PC-3 (cell line): ENCODE measurements around the gene GMDS.

Experiments used
- EZH2 ChIP-seq: fragments of 300-600 bp; sonication (generic); IDR thresholded peaks from one replicate; pipeline ENCODE4 v1.6.1; 2017; ENCODE audit warnings: antibody characterized with exemption, mild to moderate bottlenecking, low read length; ENCODE audit not compliant: unreplicated experiment
- EZH2phosphoT487 ChIP-seq: fragments of 300-600 bp; sonication (generic); IDR thresholded peaks from 2 replicates; pipeline ENCODE4 v1.6.1; 2018; ENCODE audit warnings: mild to moderate bottlenecking, antibody characterized with exemption, low read length, borderline replicate concordance
- TF ChIP-seq, protein P1 (sequence below): fragments of 300-600 bp; sonication (generic); conservative IDR thresholded peaks from 2 replicates; pipeline ENCODE4 v1.5.1; 2017; ENCODE audit warnings: antibody characterized with exemption, low read depth, mild to moderate bottlenecking, low read length

DNA sequence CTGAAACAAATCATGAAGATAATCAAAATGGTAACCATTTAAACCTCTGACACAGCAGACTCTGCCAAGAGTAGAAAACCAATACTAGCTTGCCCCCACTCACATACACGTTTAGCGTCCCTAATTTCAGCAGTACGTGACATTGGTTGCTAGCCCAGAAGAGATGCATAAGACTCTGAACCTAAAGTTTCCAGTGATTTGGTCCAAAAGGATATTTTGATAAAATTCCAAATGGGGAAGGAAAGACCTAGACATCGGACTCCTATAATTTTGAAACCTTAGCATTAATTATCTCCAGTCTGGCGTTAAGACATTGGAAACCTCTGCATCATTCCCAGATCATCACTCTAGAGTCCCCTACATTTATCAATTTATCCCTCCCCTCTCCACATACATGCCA, 98.1 kb downstream of the GMDS start:
- TF ChIP-seq, protein P1, sequence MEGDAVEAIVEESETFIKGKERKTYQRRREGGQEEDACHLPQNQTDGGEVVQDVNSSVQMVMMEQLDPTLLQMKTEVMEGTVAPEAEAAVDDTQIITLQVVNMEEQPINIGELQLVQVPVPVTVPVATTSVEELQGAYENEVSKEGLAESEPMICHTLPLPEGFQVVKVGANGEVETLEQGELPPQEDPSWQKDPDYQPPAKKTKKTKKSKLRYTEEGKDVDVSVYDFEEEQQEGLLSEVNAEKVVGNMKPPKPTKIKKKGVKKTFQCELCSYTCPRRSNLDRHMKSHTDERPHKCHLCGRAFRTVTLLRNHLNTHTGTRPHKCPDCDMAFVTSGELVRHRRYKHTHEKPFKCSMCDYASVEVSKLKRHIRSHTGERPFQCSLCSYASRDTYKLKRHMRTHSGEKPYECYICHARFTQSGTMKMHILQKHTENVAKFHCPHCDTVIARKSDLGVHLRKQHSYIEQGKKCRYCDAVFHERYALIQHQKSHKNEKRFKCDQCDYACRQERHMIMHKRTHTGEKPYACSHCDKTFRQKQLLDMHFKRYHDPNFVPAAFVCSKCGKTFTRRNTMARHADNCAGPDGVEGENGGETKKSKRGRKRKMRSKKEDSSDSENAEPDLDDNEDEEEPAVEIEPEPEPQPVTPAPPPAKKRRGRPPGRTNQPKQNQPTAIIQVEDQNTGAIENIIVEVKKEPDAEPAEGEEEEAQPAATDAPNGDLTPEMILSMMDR, result no peak
- TF ChIP-seq EZH2 (no peak), EZH2phosphoT487 (no peak)
